Transverse colon (tissue), 4 donors: Measurements from ENCODE around the gene DOCK1. TPM values are rescaled to one million over a fixed set of nuclear protein-coding genes. Genes with fewer than 3 reads are reported as not detected.

Experiments
- DNase-seq: peaks from one replicate; pipeline ENCODE4 v3.0.0-alpha.2; 2019
- H3K27ac ChIP-seq, 4 donors: fragments of 200-600 bp; sonication (generic); 2 replicates each; pipeline ENCODE4 v1.5.1; 2016 to 2018; ENCODE audit warnings: inconsistent platforms in 4 of 4
- H3K27me3 ChIP-seq: fragments of 200-600 bp; sonication (generic); 2 replicates; pipeline ENCODE4 v1.5.1; 2017; ENCODE audit warnings: inconsistent platforms
- H3K36me3 ChIP-seq, 4 donors: fragments of 200-600 bp; sonication (generic); 2 replicates each; pipeline ENCODE4 v1.5.1; 2017 to 2019; ENCODE audit warnings: inconsistent platforms in 4 of 4
- H3K4me1 ChIP-seq, 4 donors: fragments of 200-600 bp; sonication (generic); 2 replicates each; pipeline ENCODE4 v1.5.1; 2017 to 2020; ENCODE audit warnings: inconsistent platforms in 4 of 4
- H3K4me3 ChIP-seq, 4 donors: fragments of 200-600 bp; sonication (generic); 1 replicate in 1 of 4; 2 replicates in 3 of 4; pipeline versions ENCODE4 v1.5.1 to v1.6.1; 2017 to 2019; ENCODE audit warnings: inconsistent platforms in 4 of 4
- H3K9me3 ChIP-seq, 2 donors: fragments of 200-600 bp; sonication (generic); 2 replicates each; pipeline ENCODE4 v1.5.1; 2017 to 2019; ENCODE audit warnings: inconsistent platforms in 2 of 2
- CTCF ChIP-seq, 5 experiments: fragments of 200-600 bp in 3 of 5; fragments of 450-650 bp in 2 of 5; sonication (generic) in 3 of 5; IDR thresholded peaks; 1 replicate in 2 of 5; 2 replicates in 3 of 5; pipeline ENCODE4 v1.5.1; 2016 to 2017; ENCODE audit warnings: antibody characterized with exemption in 5 of 5, inconsistent platforms in 3 of 5, mild to moderate bottlenecking in 2 of 5, moderate library complexity in 1 of 5
- EP300 ChIP-seq: sonication (generic); formaldehyde crosslinking; IDR thresholded peaks from one replicate; pipeline ENCODE4 v1.6.1; 2017; ENCODE audit warnings: antibody characterized with exemption, low read depth
- POLR2A ChIP-seq: fragments of 450-650 bp; IDR thresholded peaks from one replicate; pipeline ENCODE4 v1.6.1; 2016; ENCODE audit warnings: antibody characterized with exemption, mild to moderate bottlenecking, moderate library complexity
- POLR2AphosphoS5 ChIP-seq, 3 donors: sonication (generic); formaldehyde crosslinking; IDR thresholded peaks; one replicate each; pipeline ENCODE4 v1.6.1; 2016; ENCODE audit warnings: antibody characterized with exemption in 3 of 3
- WGBS, 2 donors: methylation state at CpG; one replicate each; pipeline ENCODE4 v1.1.5; 2018; ENCODE audit warnings: low coverage in 1 of 2; 5-methylcytosine and 5-hydroxymethylcytosine counted together
- in situ Hi-C, 4 donors: fragments of 200-750 bp; cut with MboI; loops; one replicate each; pipeline versions ENCODE4 v1.15.0 to v1.15.1; 2017; ENCODE audit warnings: low sequenced_read_pairs in 3 of 4, low pct_ligation_motif_present in 1 of 4, low pct_unique_long_range_greater_than_20kb in 1 of 4
- intact Hi-C: fragments of 100-400 bp; cut with DNase I; formaldehyde crosslinking; loops from one replicate; pipeline ENCODE4 v1.15.1; 2023; ENCODE audit warnings: low total_unique reads
- total RNA-seq, 4 donors: library from RNA; depleted of rRNA; stranded (reverse); fragments of >200 nt; gene quantifications; one replicate each; pipeline ENCODE4 v1.1.0, GENCODE V29; 2016

DOCK1 gene
- total RNA-seq, 4 donors from 2014 or later, result 75.1 to 200 (median 92.5) TPM

GRCh38 chr10:127468632-127469031 is 563.4 kb downstream of the DOCK1 start:
- no peak for DNase-seq

GRCh38 chr10:127470911-127471310 is 565.7 kb downstream of the DOCK1 start:
- in situ Hi-C loops (no loop called here), intact Hi-C loops (no loop called here)
- Histone ChIP-seq H3K36me3 (no peaks in the 10 kb centered on the region), H3K4me3 (no peak overlapping the region), H3K4me1 (no peaks in the 10 kb centered on the region), H3K27me3 (no peaks in the 10 kb centered on the region), H3K9me3 (no peaks in the 10 kb centered on the region), H3K27ac (no peak overlapping the region)
- 81% methylated on average over 5 of the region's 5 CpGs; no CpG with 5 or more reads in 1 of the 2 donors for WGBS, 2 donors
- TF ChIP-seq POLR2A (no peak), CTCF (IDR thresholded peaks at IDR 0.05) (no peak), POLR2AphosphoS5 (IDR thresholded peaks at IDR 0.05) (no peak), EP300 (no peak)
- no peak for DNase-seq

More at GRCh38 chr10:127468632-127469031, 563.4 kb downstream of the DOCK1 start:
- 57 to 67% methylated on average over 1 to 5 of the region's 5 CpGs for WGBS, 2 donors
- Histone ChIP-seq H3K4me3 (no peak overlapping the region), H3K9me3 (no peaks in the 10 kb centered on the region), H3K36me3 (no peaks in the 10 kb centered on the region), H3K4me1 (no peaks in the 10 kb centered on the region), H3K27ac (no peak overlapping the region), H3K27me3 (no peaks in the 10 kb centered on the region)
- intact Hi-C loops, result no loop called here
- TF ChIP-seq EP300 (no peak), POLR2A (no peak), CTCF (IDR thresholded peaks at IDR 0.05) (no peak), POLR2AphosphoS5 (IDR thresholded peaks at IDR 0.05) (no peak)
- in situ Hi-C loops, result no loop called here

DNA sequence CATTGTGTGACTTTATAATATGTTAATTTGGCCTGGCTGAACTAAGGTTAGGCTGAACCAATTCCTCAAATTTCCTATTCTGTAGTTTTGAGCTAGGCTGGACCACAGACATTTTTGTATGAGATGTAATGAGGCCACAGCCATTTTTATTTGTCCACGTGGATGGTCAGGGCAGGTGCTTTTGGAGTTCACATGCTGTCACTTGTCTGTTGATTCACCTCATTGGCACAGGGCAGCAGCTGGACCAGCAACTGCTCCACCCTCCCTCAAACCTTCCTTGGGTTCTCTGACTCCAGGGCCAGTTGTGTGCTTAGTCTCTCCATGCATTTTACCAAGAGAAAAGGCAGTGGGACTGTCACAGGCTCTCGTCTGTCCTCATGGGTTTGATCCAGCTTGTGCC is 567.7 kb downstream of the DOCK1 start:
- H3K9me3 ChIP-seq, result no peaks in the 10 kb centered on the region
- intact Hi-C loops (no loop called here), in situ Hi-C loops (no loop called here)
- no peak for TF ChIP-seq CTCF (IDR thresholded peaks at IDR 0.05)
- TF ChIP-seq POLR2AphosphoS5 (IDR thresholded peaks at IDR 0.05), result no peak
- TF ChIP-seq POLR2A, result no peak
- TF ChIP-seq EP300, result no peak
- no peak for DNase-seq
- WGBS, 2 donors, result 20 to 66% methylated on average over 1 to 2 of the region's 2 CpGs
- H3K27me3 ChIP-seq, result no peaks in the 10 kb centered on the region
- no peak overlapping the region for H3K4me3 ChIP-seq
- no peaks in the 10 kb centered on the region for H3K36me3 ChIP-seq
- no peaks in the 10 kb centered on the region for H3K4me1 ChIP-seq
- H3K27ac ChIP-seq, result no peak overlapping the region

DNA sequence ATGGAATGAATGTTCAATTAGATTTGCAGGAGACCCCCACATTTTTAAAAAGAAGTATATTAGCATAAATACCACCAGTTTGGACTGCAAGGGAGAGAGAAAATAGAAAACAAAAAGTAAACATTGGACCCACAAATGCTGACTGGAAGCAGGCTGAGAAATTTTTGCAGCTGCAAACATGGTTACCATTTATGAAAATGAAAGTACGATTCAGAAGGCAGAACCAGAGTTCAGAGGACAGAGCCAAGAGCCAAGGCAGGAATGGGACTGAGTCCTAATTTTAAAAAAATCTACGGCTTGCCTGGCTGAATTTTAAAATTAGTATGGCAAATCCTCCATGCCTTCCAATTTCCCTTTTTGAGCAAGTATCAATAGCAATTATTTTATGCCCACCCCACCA is 569.3 kb downstream of the DOCK1 start:
- no peak overlapping the region for H3K27ac ChIP-seq
- no peaks in the 10 kb centered on the region for H3K36me3 ChIP-seq
- 0 to 20% methylated on average over 1 to 2 of the region's 2 CpGs for WGBS, 2 donors
- H3K27me3 ChIP-seq, result no peaks in the 10 kb centered on the region
- no peaks in the 10 kb centered on the region for H3K4me1 ChIP-seq
- no peak for DNase-seq
- in situ Hi-C loops, result no loop called here
- intact Hi-C loops, result no loop called here
- H3K9me3 ChIP-seq, result no peaks in the 10 kb centered on the region
- no peak for TF ChIP-seq EP300
- H3K4me3 ChIP-seq, result no peak overlapping the region

GRCh38 chr10:127485153-127485857 is 580.1 kb downstream of the DOCK1 start:
- in situ Hi-C loops (no loop called here), intact Hi-C loops (no loop called here)
- WGBS, 2 donors, result 67 to 100% methylated on average over 1 to 16 of the region's 16 CpGs
- TF ChIP-seq CTCF (IDR thresholded peaks at IDR 0.05), result no peak
- TF ChIP-seq POLR2A, result no peak
- TF ChIP-seq EP300, result no peak
- TF ChIP-seq POLR2AphosphoS5 (IDR thresholded peaks at IDR 0.05), result no peak
- Histone ChIP-seq H3K9me3 (no peaks in the 10 kb centered on the region), H3K36me3 (no peaks in the 10 kb centered on the region), H3K4me1 (no peaks in the 10 kb centered on the region), H3K27ac (no peak overlapping the region), H3K27me3 (peaks cover 6% of the 10 kb centered on the region), H3K4me3 (no peak overlapping the region)
- no peak for DNase-seq
